Suppressor macrophage treated with lipopolysaccharide for 1 hour (primary cell): ENCODE measurements around the gene TOPORS.
"Not testable (repeated sequence)": the region's sequence is repeated elsewhere in the genome, so short reads cannot be mapped to it uniquely, and the experiment has no call there.

Experiments used
- DNase-seq, 3 donors: peaks; one replicate each; pipeline ENCODE4 v3.0.0-alpha.2; 2020 to 2022

TOPORS gene

GRCh38 chr9:32565967-32566366 is 13.6 kb upstream of the TOPORS start:
- DNase-seq = no peak

GRCh38 chr9:32558408-32558934 is 6.1 kb upstream of the TOPORS start:
- peak in 2 of 3 donors; percentile 24 to 65 for DNase-seq

- DNase-seq = no peak
Observed at GRCh38 chr9:32554591-32554990, 2.2 kb upstream of the TOPORS start.

GRCh38 chr9:32554107-32554506 is 1.7 kb upstream of the TOPORS start:
- DNase-seq = no peak

GRCh38 chr9:32551276-32552051 is 922 bp downstream of the TOPORS start:
- peak; percentile 71 to 85 (median 75) for DNase-seq

GRCh38 chr9:32550562-32551275 is 1.7 kb downstream of the TOPORS start:
- DNase-seq = peak; percentile 88 to 92 (median 91)

- no peak for DNase-seq
Observed at GRCh38 chr9:32550150-32550561, 2.2 kb downstream of the TOPORS start.

- DNase-seq = not testable (repeated sequence)
Observed at GRCh38 chr9:32548213-32548612, 4.2 kb downstream of the TOPORS start.

- no peak for DNase-seq
Observed at GRCh38 chr9:32545884-32546283, 6.5 kb downstream of the TOPORS start.

GRCh38 chr9:32543047-32543446 is 9.3 kb downstream of the TOPORS start:
- no peak for DNase-seq

GRCh38 chr9:32533816-32534215 is 18.6 kb downstream of the TOPORS start:
- no peak for DNase-seq

GRCh38 chr9:32533336-32533735 is 19.1 kb downstream of the TOPORS start:
- no peak for DNase-seq

- DNase-seq = no peak
Observed at GRCh38 chr9:32526707-32527048, 25.7 kb downstream of the TOPORS start.

- peak; percentile 98 to 100 (median 99) for DNase-seq
Observed at GRCh38 chr9:32526041-32526706, 26.2 kb downstream of the TOPORS start, which contains the start of gene RIGI. TSS of gene RIGI (minus strand) at chr9:32526196. CDS start at chr9:32526166, 30 bp downstream.

- DNase-seq = no peak
Observed at GRCh38 chr9:32525709-32526030, 26.7 kb downstream of the TOPORS start.

- DNase-seq = peak; percentile 51 to 59 (median 56)
Observed at GRCh38 chr9:32524892-32525708, 27.3 kb downstream of the TOPORS start.

GRCh38 chr9:32524558-32524891 is 27.9 kb downstream of the TOPORS start:
- DNase-seq = peak in 2 of 3 donors; percentile 26 to 33

GRCh38 chr9:32523910-32524309 is 28.5 kb downstream of the TOPORS start:
- DNase-seq = peak in 1 of 3 donors; percentile 19

GRCh38 chr9:32518276-32518675 is 34.1 kb downstream of the TOPORS start:
- peak in 1 of 3 donors; percentile 13 for DNase-seq

- DNase-seq = peak in 1 of 3 donors; percentile 14
Observed at GRCh38 chr9:32516241-32516640, 36.1 kb downstream of the TOPORS start.

GRCh38 chr9:32508728-32509127 is 43.7 kb downstream of the TOPORS start:
- no peak for DNase-seq

- DNase-seq = no peak
Observed at GRCh38 chr9:32503008-32503407, 49.4 kb downstream of the TOPORS start.

- DNase-seq = no peak
Observed at GRCh38 chr9:32502464-32502863, 49.9 kb downstream of the TOPORS start.
